Stomach (tissue), 4 donors: ENCODE measurements around the gene VASP.

Source experiments
- EP300 ChIP-seq: sonication (generic); formaldehyde crosslinking; IDR thresholded peaks from one replicate; pipeline ENCODE4 v1.6.1; 2017; ENCODE audit warnings: antibody characterized with exemption
- POLR2A ChIP-seq, 4 donors: fragments of 450-650 bp; IDR thresholded peaks; one replicate each; pipeline ENCODE4 v1.6.1; 2016; ENCODE audit warnings: antibody characterized with exemption in 4 of 4, control low read depth in 2 of 4, mild to moderate bottlenecking in 1 of 4, moderate library complexity in 1 of 4
- POLR2AphosphoS5 ChIP-seq, 3 donors: sonication (generic); formaldehyde crosslinking; IDR thresholded peaks; one replicate each; pipeline ENCODE4 v1.6.1; 2016; ENCODE audit warnings: antibody characterized with exemption in 3 of 3
- TF ChIP-seq, protein P1 (sequence below), 7 experiments: fragments of 450-650 bp in 4 of 7; fragments of 200-600 bp in 3 of 7; sonication (generic) in 3 of 7; IDR thresholded peaks; one replicate each; pipeline ENCODE4 v1.5.1; 2016 to 2019; ENCODE audit warnings: antibody characterized with exemption in 7 of 7, control low read depth in 2 of 7, mild to moderate bottlenecking in 1 of 7

DNA sequence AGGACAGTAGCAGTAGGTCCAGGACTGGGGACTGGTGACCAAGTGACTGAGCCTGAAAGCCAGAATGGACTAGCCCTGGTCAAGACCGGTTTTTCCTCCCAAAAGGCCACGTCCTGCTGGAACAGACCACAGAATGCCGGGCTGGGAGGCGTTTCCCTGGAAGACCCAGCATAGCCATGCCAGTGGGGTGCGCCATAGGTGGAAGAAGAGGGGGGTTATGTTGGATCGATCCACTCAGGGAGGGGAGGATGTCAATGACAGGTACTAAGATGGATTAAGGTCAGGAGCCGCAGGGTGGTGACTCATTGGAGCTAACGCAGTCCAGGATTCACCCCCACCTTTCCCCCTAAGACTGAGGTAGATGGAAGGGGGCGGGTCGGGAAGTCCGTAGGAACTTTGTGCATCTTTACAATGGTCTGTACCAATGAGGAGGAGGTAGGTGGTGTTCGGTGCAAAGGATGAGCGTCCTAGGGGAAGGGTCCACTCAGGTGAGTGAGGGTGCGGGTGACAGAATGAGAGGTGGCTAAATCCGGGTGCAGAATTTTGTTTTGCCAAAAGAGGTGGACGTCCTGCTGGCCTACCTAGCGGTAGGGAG is 21.0 kb downstream of the VASP start:
- TF ChIP-seq, protein P1, sequence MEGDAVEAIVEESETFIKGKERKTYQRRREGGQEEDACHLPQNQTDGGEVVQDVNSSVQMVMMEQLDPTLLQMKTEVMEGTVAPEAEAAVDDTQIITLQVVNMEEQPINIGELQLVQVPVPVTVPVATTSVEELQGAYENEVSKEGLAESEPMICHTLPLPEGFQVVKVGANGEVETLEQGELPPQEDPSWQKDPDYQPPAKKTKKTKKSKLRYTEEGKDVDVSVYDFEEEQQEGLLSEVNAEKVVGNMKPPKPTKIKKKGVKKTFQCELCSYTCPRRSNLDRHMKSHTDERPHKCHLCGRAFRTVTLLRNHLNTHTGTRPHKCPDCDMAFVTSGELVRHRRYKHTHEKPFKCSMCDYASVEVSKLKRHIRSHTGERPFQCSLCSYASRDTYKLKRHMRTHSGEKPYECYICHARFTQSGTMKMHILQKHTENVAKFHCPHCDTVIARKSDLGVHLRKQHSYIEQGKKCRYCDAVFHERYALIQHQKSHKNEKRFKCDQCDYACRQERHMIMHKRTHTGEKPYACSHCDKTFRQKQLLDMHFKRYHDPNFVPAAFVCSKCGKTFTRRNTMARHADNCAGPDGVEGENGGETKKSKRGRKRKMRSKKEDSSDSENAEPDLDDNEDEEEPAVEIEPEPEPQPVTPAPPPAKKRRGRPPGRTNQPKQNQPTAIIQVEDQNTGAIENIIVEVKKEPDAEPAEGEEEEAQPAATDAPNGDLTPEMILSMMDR (IDR thresholded peaks at IDR 0.05) = no peak
- TF ChIP-seq POLR2AphosphoS5 (IDR thresholded peaks at IDR 0.05) (no peak), POLR2A (IDR thresholded peaks at IDR 0.05) (no peak), EP300 (no peak)
